GM10266 (cell line): ENCODE measurements around the gene RFTN1.

Experiments
- DNase-seq: peaks from one replicate; pipeline ENCODE4 v3.0.0; 2012; ENCODE audit errors: extremely low spot score
- TF ChIP-seq, protein P1 (sequence below): IDR thresholded peaks from 2 replicates; pipeline ENCODE4 v1.5.1; 2012; ENCODE audit warnings: mild to moderate bottlenecking, low read depth; ENCODE audit not compliant: control insufficient read depth, insufficient read depth; ENCODE audit errors: missing control alignments

RFTN1 gene

DNA sequence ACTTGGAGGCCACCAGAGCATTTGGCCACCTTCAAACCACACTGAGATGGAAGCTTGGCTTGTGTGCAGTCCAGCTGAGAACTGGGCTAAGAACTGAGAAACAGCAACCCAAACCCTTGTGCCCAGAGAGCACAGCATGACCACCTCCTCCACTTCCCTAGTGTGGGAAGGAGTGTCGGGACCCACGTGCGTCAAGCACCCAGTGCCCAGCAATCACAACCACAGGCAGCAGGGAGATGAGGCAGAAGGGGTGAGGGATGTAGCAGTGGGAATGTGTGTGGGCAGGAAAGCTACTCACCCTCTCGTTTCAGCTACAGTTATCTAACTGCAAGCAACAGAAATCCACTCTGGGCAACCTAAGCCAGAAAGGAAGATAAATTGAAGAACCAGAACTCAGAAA, 25.0 kb upstream of the RFTN1 start:
- DNase-seq = no peak
- TF ChIP-seq, protein P1, sequence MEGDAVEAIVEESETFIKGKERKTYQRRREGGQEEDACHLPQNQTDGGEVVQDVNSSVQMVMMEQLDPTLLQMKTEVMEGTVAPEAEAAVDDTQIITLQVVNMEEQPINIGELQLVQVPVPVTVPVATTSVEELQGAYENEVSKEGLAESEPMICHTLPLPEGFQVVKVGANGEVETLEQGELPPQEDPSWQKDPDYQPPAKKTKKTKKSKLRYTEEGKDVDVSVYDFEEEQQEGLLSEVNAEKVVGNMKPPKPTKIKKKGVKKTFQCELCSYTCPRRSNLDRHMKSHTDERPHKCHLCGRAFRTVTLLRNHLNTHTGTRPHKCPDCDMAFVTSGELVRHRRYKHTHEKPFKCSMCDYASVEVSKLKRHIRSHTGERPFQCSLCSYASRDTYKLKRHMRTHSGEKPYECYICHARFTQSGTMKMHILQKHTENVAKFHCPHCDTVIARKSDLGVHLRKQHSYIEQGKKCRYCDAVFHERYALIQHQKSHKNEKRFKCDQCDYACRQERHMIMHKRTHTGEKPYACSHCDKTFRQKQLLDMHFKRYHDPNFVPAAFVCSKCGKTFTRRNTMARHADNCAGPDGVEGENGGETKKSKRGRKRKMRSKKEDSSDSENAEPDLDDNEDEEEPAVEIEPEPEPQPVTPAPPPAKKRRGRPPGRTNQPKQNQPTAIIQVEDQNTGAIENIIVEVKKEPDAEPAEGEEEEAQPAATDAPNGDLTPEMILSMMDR = no peak

DNA sequence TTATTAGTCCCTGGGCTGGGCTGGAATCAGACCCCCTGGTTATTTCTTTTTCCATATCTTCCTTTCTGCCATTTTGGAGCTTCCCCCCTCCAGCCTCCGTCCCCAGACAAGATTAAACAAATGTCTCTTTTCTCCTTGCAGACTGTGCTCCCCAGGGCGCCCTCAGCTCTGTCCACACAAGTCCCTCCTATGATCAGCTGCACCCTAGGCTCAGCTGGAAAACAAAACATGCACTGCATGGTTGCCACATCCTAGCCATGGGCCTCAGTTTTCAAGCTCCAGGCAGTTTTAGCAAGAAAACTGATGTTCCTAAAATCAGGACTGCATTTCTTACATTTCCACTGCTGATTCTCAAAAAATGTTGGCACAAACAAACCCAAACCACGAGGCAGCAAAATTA, 23.5 kb upstream of the RFTN1 start:
- TF ChIP-seq, protein P1 = no peak
- DNase-seq = no peak

GRCh38 chr3:16536344-16536663, 22.8 kb upstream of the RFTN1 start:
- no peak for DNase-seq
- TF ChIP-seq, protein P1 = no peak

GRCh38 chr3:16534640-16535262, 21.3 kb upstream of the RFTN1 start:
- TF ChIP-seq, protein P1 = no peak
- no peak for DNase-seq

- DNase-seq = no peak
- TF ChIP-seq, protein P1 = no peak
Measured at GRCh38 chr3:16533928-16534574, 20.6 kb upstream of the RFTN1 start.

DNA sequence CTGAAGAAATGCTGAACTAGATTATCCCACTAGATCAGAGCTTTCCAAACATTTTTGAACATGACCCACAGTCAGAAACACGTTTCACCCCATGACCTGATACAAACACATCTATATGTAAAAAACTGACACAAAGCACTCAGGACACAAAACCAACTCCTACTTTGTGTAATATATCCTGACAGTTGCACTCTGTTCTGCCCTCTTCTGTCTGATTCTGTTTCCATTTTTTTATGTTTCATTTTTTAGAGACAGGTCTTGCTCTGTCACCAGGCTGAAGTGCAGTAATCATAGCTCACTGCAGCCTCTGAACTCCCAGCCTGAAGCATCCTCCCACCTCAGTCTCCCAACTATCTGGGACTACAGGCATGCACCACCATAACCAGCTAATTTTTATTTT, 15.8 kb upstream of the RFTN1 start:
- DNase-seq = no peak
- TF ChIP-seq, protein P1 = no peak

DNA sequence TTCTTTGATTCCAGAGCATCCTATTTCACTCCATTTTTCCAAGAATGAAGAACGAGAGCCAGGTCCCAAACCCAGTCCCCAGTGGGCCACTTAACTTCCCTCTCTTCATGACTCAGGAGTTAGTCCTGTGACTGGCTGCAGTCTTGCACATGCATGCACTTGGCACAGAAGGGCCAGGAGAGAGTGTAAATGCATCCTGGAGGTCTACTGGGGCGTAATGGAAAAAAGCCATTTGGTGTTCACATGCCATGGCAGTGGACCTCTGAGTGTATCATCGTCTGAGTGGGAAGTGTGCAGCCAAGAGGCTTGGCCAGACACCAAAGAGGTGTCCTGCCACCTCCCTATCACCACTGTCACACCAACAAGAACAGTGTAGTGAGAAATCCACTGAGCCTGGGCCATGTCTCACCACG, 15.1 kb upstream of the RFTN1 start:
- no peak for DNase-seq
- TF ChIP-seq, protein P1 = no peak
